HG03342 (cell line): ENCODE measurements around the gene P2RX7.

ENCODE experiments used
- ATAC-seq: cut with Tn5 transposase; IDR thresholded peaks from one replicate; pipeline ENCODE4 v1.9.1; 2021; ENCODE audit warnings: mild to moderate bottlenecking, moderate library complexity; ENCODE audit not compliant: unreplicated experiment

P2RX7 gene

DNA sequence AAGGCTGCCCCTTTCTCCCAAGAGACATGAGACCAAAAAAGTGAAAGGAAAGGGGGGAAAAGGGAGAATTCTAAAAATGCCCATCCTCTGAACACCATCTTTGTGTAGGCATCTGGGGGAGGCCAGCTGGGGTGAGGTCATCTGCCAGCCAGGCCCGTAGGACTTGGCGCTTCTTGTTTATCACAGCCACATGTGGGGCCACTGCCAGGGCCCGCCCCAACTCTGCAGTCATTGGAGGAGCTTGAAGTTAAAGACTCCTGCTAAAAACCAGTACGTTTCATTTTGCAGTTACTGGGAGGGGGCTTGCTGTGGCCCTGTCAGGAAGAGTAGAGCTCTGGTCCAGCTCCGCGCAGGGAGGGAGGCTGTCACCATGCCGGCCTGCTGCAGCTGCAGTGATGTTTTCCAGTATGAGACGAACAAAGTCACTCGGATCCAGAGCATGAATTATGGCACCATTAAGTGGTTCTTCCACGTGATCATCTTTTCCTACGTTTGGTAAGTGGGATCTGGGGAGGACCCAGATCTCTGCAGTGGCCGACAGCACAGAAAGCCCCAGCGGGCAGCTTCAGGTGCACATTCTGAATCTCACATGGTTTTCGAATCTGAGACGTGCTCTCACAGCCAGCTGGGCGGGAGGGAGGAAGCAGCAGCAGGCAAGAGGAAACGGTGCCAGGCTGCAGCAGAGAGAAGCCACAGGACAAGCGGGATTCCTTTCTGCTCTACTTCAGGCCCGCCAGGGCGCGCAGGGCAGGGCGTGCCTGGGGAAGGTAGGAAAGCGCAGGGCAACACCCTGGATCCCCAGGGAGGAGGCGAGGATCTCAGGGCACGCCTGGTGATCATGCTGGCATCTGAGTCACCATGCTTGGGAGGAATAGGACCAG, at the start of gene P2RX7:
Gene P2RX7, plus strand, starts transcription at position 276 of the 881 bp plus-strand sequence. Its CDS starts 95 bp downstream, at position 371.
- no peak for ATAC-seq

GRCh38 chr12:121084229-121084628, 48.4 kb upstream of the P2RX7 start:
- ATAC-seq: no peak

DNA sequence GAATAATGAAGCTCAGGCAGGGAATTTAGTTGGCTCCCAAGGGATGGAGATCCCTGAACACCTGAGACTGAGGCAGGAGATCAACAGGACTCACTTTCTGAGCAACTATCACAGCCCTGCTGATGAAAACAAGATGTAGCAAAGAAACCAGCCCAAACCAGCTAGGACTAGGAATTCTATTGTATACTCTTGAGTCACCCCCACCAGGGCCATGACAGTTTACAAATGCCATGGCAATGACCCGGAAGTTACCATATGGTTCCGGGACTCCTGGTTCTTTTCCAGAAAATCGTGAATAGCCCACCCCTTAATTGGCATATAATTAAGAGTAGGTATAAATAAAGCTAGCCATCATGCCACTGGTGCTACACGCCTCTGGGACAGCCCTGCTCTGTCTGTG, 47.6 kb upstream of the P2RX7 start:
- no peak for ATAC-seq

DNA sequence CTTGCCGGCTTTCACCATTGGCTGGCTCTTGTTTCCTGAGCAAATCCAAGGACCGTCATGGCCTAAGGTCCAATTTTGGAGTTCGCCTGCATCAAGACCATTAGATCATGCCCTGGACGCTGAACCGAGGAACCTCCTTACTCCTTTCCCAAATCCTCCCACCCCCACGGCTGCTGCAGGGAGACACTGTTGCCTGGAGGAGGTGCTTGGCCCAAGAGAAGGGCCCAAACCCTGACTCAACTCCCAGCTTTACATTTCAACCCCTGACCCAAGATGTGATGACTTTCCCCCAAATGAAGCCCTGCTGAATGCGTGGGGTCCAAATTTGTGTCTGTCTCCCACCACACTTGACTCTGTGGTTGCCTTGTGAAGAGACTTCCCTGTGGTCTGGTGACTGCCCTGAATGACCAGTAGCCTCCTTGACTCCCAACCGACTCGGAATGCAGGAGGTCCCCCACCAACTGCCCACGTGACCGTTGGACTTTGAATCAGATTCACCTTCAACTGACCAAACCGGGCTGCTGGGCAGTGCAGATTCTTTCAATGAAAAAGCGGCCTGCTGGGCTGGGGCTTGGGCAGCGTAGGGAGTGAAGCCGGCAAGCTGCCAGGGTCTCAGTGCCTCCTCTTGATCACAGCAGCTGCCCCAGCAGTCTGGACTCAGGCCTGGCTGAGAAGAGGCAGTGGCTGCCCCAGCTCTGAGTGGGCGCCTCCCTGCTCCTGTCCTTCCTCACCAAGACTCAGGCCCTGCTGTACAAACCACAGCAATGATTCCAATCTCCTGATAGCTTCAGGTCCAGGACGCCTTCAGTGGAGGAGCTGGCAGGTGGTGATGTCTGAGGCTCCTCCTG, 46.9 kb upstream of the P2RX7 start:
- no peak for ATAC-seq

DNA sequence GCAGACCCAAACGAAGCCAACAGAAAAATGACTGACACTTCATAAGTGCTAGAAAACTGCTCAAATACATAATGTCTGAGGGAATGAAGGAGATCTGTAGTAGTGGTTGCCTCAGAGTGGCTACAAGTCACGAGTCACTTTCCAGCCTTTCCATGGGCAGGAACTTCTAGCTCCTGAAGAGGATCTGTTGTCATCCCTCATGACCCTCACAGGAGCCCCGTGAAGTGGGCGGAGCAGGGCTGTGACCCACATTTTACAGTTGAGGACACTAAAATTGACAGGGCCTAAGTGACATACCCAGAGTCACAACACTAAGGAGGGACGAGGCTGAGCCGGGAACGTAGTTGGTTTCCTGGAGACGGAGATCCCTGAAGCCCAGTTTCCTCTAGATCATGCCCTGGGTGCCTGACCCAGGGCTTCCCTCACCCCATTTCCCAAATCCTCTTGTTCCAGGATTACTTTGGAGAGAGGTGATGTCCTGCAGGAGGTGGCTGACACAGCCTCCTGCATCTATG, 45.8 kb upstream of the P2RX7 start:
- no peak for ATAC-seq

DNA sequence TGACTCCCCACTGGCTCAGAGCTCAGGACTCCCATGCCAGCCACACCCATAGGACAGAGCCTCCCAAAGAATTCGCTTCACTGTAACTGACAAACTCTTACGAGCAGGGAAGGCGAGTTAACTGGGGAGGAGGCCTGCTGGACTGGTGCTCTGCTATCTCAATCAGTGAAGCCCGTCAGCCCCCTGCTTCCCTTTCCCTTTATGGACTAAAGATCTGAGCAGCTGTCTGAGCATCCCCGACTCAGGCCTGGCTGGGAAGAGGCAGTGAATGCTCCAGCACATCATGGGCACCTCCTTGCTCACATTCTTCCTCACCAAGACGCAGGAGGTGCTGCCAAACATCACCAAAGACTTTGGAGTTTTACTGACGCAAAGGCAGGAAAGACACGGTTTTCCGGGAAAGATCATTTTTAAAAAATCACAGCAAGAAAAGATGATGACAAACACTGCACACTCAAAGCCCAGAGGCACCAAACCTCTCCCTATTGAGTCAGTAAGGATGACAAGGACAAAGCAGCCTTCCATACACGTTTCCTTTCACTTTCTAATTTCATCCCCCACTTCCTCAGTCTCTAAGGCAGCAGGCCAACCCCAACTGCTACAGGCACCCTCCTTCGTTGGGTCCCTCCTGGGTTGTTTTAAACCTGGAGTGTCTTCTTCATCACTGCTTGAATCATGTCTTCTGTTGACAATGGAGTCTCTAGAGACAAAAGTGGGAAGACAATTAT, 45.0 kb upstream of the P2RX7 start:
- no peak for ATAC-seq

DNA sequence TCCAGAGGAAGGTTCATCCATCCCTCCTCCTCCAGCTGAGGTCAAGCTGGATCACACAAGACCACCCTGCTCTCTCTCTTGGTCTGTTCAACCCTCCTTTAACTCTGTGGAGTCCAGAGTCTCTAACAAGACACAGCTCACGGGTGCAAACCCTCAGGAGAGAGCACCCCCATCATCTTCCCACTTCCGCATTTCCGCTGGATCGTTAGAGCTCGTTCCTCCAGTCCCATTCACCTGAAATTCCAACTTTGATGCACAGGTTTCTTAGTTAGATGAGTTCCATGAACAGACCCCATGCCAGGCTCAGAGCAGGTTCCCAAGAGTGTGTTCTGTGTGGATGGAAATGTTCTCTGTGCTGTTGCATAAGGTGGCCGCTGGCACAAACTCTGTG, 44.5 kb upstream of the P2RX7 start:
- no peak for ATAC-seq

- ATAC-seq: no peak
Measured at GRCh38 chr12:121089031-121089812, 43.5 kb upstream of the P2RX7 start.

DNA sequence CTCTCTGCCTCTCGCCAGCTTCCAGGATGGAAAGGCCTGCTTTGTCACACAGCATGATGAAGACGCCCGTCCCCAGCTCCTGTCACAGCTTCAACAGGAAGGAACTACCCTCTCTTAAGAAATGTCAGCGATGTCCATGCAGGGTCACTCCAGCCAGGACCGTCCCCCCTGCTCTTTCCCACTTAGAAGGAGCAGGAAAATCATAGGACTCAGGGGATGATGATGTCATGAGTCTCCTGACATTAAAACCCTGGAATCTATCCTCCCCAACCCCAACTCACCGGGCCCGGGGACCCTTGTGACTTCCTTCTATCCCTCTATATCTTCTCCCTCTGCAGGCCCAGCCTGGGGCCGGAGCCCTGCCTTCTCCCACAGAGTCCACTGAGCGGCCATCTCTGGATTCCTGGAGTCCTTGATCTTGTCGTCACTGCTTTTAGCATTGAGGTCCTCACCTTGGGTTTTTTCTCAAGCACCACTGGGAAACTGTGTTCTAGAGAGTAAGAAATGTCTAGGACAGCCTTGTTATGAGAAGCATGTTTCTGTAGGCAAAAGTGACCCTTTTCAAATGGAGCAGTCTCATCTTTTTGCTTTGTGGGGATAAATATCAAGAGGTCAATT, 42.8 kb upstream of the P2RX7 start:
- ATAC-seq: no peak

DNA sequence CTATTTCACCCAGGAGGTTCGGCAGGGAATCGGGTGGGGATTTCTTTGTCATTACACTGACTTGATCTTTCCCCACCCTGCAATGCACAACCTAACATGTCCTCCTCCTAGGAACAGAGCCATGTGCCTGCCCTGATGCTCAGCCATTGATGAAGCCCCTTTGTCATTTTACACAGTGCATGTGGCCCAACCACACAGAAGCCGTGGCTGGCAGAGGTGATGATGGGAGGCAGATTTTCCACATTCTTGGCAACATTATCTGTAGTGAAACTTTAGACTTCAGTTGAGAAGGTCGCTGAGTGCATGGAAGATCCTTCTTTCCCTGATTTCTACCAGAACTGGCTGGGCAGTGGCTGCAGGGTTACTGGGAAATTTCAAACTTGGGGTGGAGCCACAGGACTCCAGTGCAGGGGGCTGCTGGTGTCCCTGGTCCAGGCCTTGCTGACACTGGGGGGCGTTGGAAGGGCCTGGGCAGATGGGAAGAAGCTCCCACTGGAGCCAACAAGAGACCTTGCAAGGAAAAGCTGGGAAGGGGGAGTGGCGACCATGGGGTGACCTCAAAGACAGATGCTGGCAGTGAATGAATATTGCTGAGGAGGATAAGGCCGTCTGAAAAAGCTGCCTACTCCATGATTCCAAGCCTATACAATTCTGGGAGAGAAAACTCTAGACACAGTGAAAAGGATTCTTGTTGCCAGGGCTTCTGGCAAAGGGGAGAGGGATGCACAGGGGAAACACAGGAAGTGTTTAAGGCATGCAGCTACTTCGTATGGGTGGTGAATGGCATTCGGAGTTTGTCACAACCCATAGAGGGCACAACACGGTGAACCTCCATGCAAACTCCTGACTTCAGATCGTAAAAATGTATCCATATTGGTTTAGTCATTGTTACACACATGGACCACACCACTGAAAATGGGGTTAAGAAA, 41.8 kb upstream of the P2RX7 start:
- ATAC-seq: no peak

- no peak for ATAC-seq
Measured at GRCh38 chr12:121092034-121092433, 40.6 kb upstream of the P2RX7 start.

DNA sequence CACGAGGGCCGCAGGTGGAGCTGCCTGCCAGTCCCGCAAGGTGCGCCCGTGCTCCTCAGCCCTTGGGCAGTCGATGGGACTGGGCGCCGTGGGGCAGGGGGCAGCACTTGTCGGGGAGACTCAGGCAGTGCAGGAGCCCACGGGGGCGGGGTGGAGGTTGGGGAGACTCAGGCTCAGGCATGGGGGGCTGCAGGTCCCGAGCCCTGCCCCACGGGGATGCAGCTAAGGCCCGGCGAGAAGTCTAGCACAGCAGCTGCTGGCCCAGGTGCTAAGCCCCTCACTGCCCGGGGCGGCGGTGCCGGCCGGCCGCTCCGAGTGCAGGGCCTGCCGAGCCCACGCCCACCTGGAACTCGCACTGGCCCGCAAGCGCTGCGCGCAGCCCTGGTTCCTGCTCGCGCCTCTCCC, 39.2 kb upstream of the P2RX7 start:
- no peak for ATAC-seq

GRCh38 chr12:121095544-121096198, 37.0 kb upstream of the P2RX7 start:
- ATAC-seq: no peak

GRCh38 chr12:121096199-121096798, 36.4 kb upstream of the P2RX7 start:
- no peak for ATAC-seq

DNA sequence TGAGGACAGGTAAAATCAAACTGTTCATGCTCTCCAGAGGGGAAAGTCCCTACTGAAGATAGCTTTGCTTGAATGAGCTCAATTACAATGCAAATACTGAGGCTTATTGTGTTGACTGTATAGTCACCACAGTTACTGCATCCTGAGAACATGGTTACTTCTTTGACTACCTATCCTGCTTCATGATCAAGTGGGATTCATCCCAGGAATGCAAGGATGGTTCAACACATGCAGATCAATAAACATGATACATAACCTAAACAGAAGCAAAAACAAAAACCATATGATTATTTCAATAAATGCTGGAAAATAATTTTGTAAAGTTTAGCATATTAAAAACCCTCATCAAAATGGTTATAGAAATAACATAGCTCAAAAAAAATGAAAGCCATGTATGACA, 32.9 kb upstream of the P2RX7 start:
- ATAC-seq: no peak

- no peak for ATAC-seq
Measured at GRCh38 chr12:121102307-121102706, 30.4 kb upstream of the P2RX7 start.

DNA sequence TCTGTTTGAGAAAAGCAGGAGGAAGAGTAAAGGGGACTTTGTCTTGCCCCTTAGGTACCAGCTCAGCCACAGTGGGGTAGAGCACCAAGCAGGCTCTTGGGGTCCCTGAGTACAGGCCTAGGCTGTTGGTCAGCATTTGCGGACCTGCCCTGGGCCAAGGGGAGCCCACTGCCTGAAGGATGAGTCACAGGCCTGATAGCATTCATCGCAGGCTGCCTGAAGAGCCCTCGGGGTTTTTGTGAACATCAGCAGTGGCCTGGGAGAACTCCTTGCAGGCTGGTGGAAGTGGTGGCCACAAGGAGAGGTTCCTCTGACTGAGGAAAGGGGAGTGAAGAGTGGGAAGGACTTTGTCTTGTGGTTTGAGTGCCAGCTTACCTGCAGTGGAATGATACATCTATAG, 25.0 kb upstream of the P2RX7 start:
- no peak for ATAC-seq

DNA sequence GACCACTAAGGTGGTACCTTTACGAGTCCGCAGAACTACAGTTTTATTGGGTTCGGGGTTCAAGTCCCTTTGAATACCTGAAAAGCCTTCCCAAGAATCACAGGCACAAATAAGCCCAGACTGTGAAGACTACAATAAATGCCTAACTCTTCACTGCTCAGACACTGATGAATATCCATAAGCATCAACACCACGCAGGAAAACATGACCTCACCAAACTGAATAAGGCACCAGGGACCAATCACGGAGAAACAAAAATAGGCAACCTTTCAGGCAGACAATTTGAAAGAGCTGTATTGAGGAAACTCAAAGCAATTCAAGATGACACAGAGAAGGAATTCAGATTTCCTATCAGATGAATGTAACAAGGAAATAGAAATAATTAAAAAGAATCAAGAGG, 24.2 kb upstream of the P2RX7 start:
- ATAC-seq: no peak
